ENCODE results near the gene FAAP100. TPM values are rescaled to one million over a fixed set of nuclear protein-coding genes. Genes with fewer than 3 reads are reported as not detected.
"Not testable (repeated sequence)": the region's sequence is repeated elsewhere in the genome, so short reads cannot be mapped to it uniquely, and the experiment has no call there.

The FAAP100 gene
- total RNA-seq, 1 experiment from 2014 or later = 34.0 TPM

- no peak overlapping the region for H3K27ac ChIP-seq
- H3K27me3 ChIP-seq (ENCODE audit: insufficient read depth, low read depth) = no peaks in the 10 kb centered on the region
- ChIA-PET POLR2A (ENCODE audit: unreplicated experiment) (interaction anchor here (0.7 kb wide), 1 partner anchor 553 kb away, joined by 3 read pairs; no protein-coding TSS in a partner anchor), CTCF (no interaction called here)
- intact Hi-C loops (cut with micrococcal nuclease; ENCODE audit: unreplicated experiment) = no loop called here
- no peaks in the 10 kb centered on the region for H3F3A ChIP-seq (ENCODE audit: insufficient read depth, low read depth)
- no peak for DNase-seq
- no peaks in the 10 kb centered on the region for H3K4me1 ChIP-seq (replicated peaks; ENCODE audit: insufficient read depth)
- H3K9me2 ChIP-seq (ENCODE audit: insufficient read depth) = no peaks in the 10 kb centered on the region
- no peak for TF ChIP-seq EZH2 (IDR thresholded peaks at IDR 0.05; ENCODE audit: low read depth)
- no peak for TF ChIP-seq CTCF (conservative IDR thresholded peaks at IDR 0.05)
- H2AFZ ChIP-seq = no peak overlapping the region
- H3K4me2 ChIP-seq = no peak overlapping the region
- H3K4me3 ChIP-seq = no peak overlapping the region
- peaks cover 11% of the 10 kb centered on the region; the same call in 1 of the 2 replicates for H4K20me1 ChIP-seq (ENCODE audit: insufficient read depth)
- H3K36me3 ChIP-seq (ENCODE audit: low read depth) = 0 out of 2 replicates have a peak, but pooled peaks cover 4% of the 10 kb centered on the region
- no peaks in the 10 kb centered on the region for H3K9me3 ChIP-seq (ENCODE audit: insufficient read depth, low read depth)
- no TSS peak for BruUV-seq (replicated peaks)
- H3K79me2 ChIP-seq (ENCODE audit: low read depth) = no peaks in the 10 kb centered on the region
Measured at GRCh38 chr17:81590121-81590520, 38.0 kb upstream of the FAAP100 start.

GRCh38 chr17:81589612-81590011 lies 37.5 kb upstream of the FAAP100 start:
- no peaks in the 10 kb centered on the region for H3K9me2 ChIP-seq (ENCODE audit: insufficient read depth)
- H3K36me3 ChIP-seq (ENCODE audit: low read depth) = 0 out of 2 replicates have a peak, but pooled peaks cover 4% of the 10 kb centered on the region
- POLR2A ChIA-PET (ENCODE audit: unreplicated experiment) = no interaction called here
- CTCF ChIA-PET = no interaction called here
- TF ChIP-seq CTCF (conservative IDR thresholded peaks at IDR 0.05) (no peak), EZH2 (IDR thresholded peaks at IDR 0.05; ENCODE audit: low read depth) (no peak)
- no peak overlapping the region for H3K4me3 ChIP-seq
- no peaks in the 10 kb centered on the region for H3K27me3 ChIP-seq (ENCODE audit: insufficient read depth, low read depth)
- H3K79me2 ChIP-seq (ENCODE audit: low read depth) = no peaks in the 10 kb centered on the region
- H3K4me2 ChIP-seq = no peak overlapping the region
- H3K4me1 ChIP-seq (replicated peaks; ENCODE audit: insufficient read depth) = no peaks in the 10 kb centered on the region
- no peaks in the 10 kb centered on the region for H3K9me3 ChIP-seq (ENCODE audit: insufficient read depth, low read depth)
- DNase-seq = no peak
- no peak overlapping the region for H3K27ac ChIP-seq
- no TSS peak for BruUV-seq (replicated peaks)
- H4K20me1 ChIP-seq (ENCODE audit: insufficient read depth) = peaks cover 11% of the 10 kb centered on the region; the same call in 1 of the 2 replicates
- H2AFZ ChIP-seq = no peak overlapping the region
- intact Hi-C loops (cut with micrococcal nuclease; ENCODE audit: unreplicated experiment) = no loop called here
- peaks cover under 1% of the 10 kb centered on the region; the same call in 1 of the 2 replicates for H3F3A ChIP-seq (ENCODE audit: insufficient read depth, low read depth)

- H3K9me2 ChIP-seq (ENCODE audit: insufficient read depth) = no peaks in the 10 kb centered on the region
- H3K36me3 ChIP-seq (ENCODE audit: low read depth) = no peaks in the 10 kb centered on the region
- TF ChIP-seq CTCF (conservative IDR thresholded peaks at IDR 0.05) = no peak
- TF ChIP-seq EZH2 (IDR thresholded peaks at IDR 0.05; ENCODE audit: low read depth) = no peak
- no peak for DNase-seq
- BruUV-seq (replicated peaks) = no TSS peak
- no peak overlapping the region for H3K4me2 ChIP-seq
- no peak overlapping the region for H3K4me3 ChIP-seq
- H3K4me1 ChIP-seq (replicated peaks; ENCODE audit: insufficient read depth) = no peaks in the 10 kb centered on the region
- H3K79me2 ChIP-seq (ENCODE audit: low read depth) = no peaks in the 10 kb centered on the region
- no peak overlapping the region for H3K27ac ChIP-seq
- intact Hi-C loops (cut with micrococcal nuclease; ENCODE audit: unreplicated experiment) = no loop called here
- no peaks in the 10 kb centered on the region for H3K9me3 ChIP-seq (ENCODE audit: insufficient read depth, low read depth)
- no peaks in the 10 kb centered on the region for H3K27me3 ChIP-seq (ENCODE audit: insufficient read depth, low read depth)
- 0 out of 2 replicates have a peak, but pooled peaks cover 7% of the 10 kb centered on the region for H4K20me1 ChIP-seq (ENCODE audit: insufficient read depth)
- peaks cover 8% of the 10 kb centered on the region; the same call in 1 of the 2 replicates for H3F3A ChIP-seq (ENCODE audit: insufficient read depth, low read depth)
- CTCF ChIA-PET = interaction anchor here (0.6 kb wide), 1 partner anchor 33 kb away, joined by 3 read pairs; no protein-coding TSS in a partner anchor
- POLR2A ChIA-PET (ENCODE audit: unreplicated experiment) = interaction anchor here (0.6 kb wide), 1 partner anchor 19 kb away, joined by 4 read pairs; no protein-coding TSS in a partner anchor
- H2AFZ ChIP-seq = no peak overlapping the region
Measured at GRCh38 chr17:81586096-81586495, 33.9 kb upstream of the FAAP100 start.

- H3K4me1 ChIP-seq (replicated peaks; ENCODE audit: insufficient read depth); H3K4me3 ChIP-seq; intact Hi-C loops (cut with micrococcal nuclease; ENCODE audit: unreplicated experiment); BruUV-seq (replicated peaks); CTCF ChIA-PET; H3K27ac ChIP-seq; DNase-seq; H3K4me2 ChIP-seq; H3K27me3 ChIP-seq (ENCODE audit: insufficient read depth, low read depth); H3K9me3 ChIP-seq (ENCODE audit: insufficient read depth, low read depth); H4K20me1 ChIP-seq (ENCODE audit: insufficient read depth); H3F3A ChIP-seq (ENCODE audit: insufficient read depth, low read depth); H2AFZ ChIP-seq; POLR2A ChIA-PET (ENCODE audit: unreplicated experiment); H3K9me2 ChIP-seq (ENCODE audit: insufficient read depth); H3K36me3 ChIP-seq (ENCODE audit: low read depth); H3K79me2 ChIP-seq (ENCODE audit: low read depth): not testable (repeated sequence)
Measured at GRCh38 chr17:81584771-81585170, 32.6 kb upstream of the FAAP100 start.
